WTC11 (cell line): ENCODE data around the gene GCG. TPM values are rescaled to one million over a fixed set of nuclear protein-coding genes. Genes with fewer than 3 reads are reported as not detected.

Source experiments
- ATAC-seq: fragments of 200-7000 bp; cut with Tn5 transposase; 2 replicates; pipeline ENCODE4 v1.10.0; 2021; ENCODE audit warnings: mild to moderate bottlenecking, moderate library complexity
- Bru-seq: library from RNA; stranded (reverse); fragments of 400-500 nt; gene quantifications from one replicate; lab custom pipeline; 2021; lab: Mats Ljungman, UMichigan
- CTCF ChIA-PET: fragments of 300-600 bp; sonication (Branson Sonifier 250); formaldehyde crosslinking; loops from one replicate; lab custom pipeline; 2021; ENCODE audit warnings: antibody characterized with exemption; lab: Charles Lee
- POLR2A ChIA-PET: fragments of 350-600 bp; sonication (Branson Sonifier 250); formaldehyde crosslinking; loops from one replicate; lab custom pipeline; 2021; ENCODE audit warnings: antibody characterized with exemption; lab: Charles Lee
- DNase-seq: peaks from one replicate; pipeline ENCODE4 v3.0.0; 2021; ENCODE audit warnings: low spot score
- H3K27ac Mint-ChIP-seq: 2 replicates; pipeline ENCODE4 v1.8.0; 2021; ENCODE audit warnings: mixed read lengths
- H3K27me3 Mint-ChIP-seq: 2 replicates; pipeline ENCODE4 v1.8.0; 2021; ENCODE audit warnings: low read depth, mild to moderate bottlenecking, moderate library complexity, mixed read lengths
- H3K36me3 Mint-ChIP-seq: 2 replicates; pipeline ENCODE4 v1.8.0; 2021; ENCODE audit warnings: mixed read lengths
- H3K4me1 Mint-ChIP-seq: 2 replicates; pipeline ENCODE4 v1.8.0; 2022; ENCODE audit warnings: mixed read lengths
- H3K4me3 Mint-ChIP-seq: 2 replicates; pipeline ENCODE4 v1.8.0; 2021; ENCODE audit warnings: mild to moderate bottlenecking, moderate library complexity, mixed read lengths
- H3K9me3 Mint-ChIP-seq: 2 replicates; pipeline ENCODE4 v1.8.0; 2021; ENCODE audit warnings: mixed read lengths
- ELF4 ChIP-seq: sonication (generic); formaldehyde crosslinking; IDR thresholded peaks from 2 replicates; pipeline ENCODE4 v1.8.1; 2022; ENCODE audit warnings: low read depth, mild to moderate bottlenecking, moderate library complexity, missing genetic modification reagents
- EMX1 ChIP-seq: fragments of 250-450 bp; sonication (Bioruptor Pico); IDR thresholded peaks from 2 replicates; pipeline ENCODE4 v1.8.0; 2021; ENCODE audit warnings: mild to moderate bottlenecking
- ESRRA ChIP-seq: sonication (generic); formaldehyde crosslinking; IDR thresholded peaks from 2 replicates; pipeline ENCODE4 v1.8.1; 2022; ENCODE audit warnings: mild to moderate bottlenecking, missing genetic modification reagents, borderline replicate concordance
- FOXJ3 ChIP-seq: sonication (generic); formaldehyde crosslinking; IDR thresholded peaks from 2 replicates; pipeline ENCODE4 v1.9.0; 2021; ENCODE audit warnings: missing genetic modification reagents, mild to moderate bottlenecking, borderline replicate concordance
- FOXP1 ChIP-seq: sonication (generic); formaldehyde crosslinking; IDR thresholded peaks from 2 replicates; pipeline ENCODE4 v1.8.0; 2022; ENCODE audit warnings: missing genetic modification reagents, mild to moderate bottlenecking, moderate library complexity, borderline replicate concordance
- NR1H2 ChIP-seq: sonication (generic); formaldehyde crosslinking; IDR thresholded peaks from 2 replicates; pipeline ENCODE4 v1.9.0; 2021; ENCODE audit warnings: mild to moderate bottlenecking, moderate library complexity, missing genetic modification reagents
- PREB ChIP-seq: sonication (generic); formaldehyde crosslinking; IDR thresholded peaks from 2 replicates; pipeline ENCODE4 v1.8.1; 2022; ENCODE audit warnings: mild to moderate bottlenecking, missing genetic modification reagents, moderate library complexity, borderline replicate concordance
- RORB ChIP-seq: fragments of 250-450 bp; sonication (Bioruptor Pico); IDR thresholded peaks from 2 replicates; pipeline ENCODE4 v1.9.0; 2021; ENCODE audit warnings: mild to moderate bottlenecking
- SMAD4 ChIP-seq: sonication (generic); formaldehyde crosslinking; IDR thresholded peaks from 2 replicates; pipeline ENCODE4 v1.8.0; 2022; ENCODE audit warnings: mild to moderate bottlenecking, missing genetic modification reagents
- SOX15 ChIP-seq: fragments of 250-450 bp; sonication (Bioruptor Pico); IDR thresholded peaks from 2 replicates; pipeline ENCODE4 v1.9.0; 2021; ENCODE audit warnings: mild to moderate bottlenecking
- TP53 ChIP-seq: sonication (generic); formaldehyde crosslinking; IDR thresholded peaks from 2 replicates; pipeline ENCODE4 v1.8.1; 2023; ENCODE audit warnings: mild to moderate bottlenecking, missing genetic modification reagents
- ZBTB21 ChIP-seq: sonication (generic); formaldehyde crosslinking; IDR thresholded peaks from 2 replicates; pipeline ENCODE4 v1.8.1; 2023; ENCODE audit warnings: mild to moderate bottlenecking, missing genetic modification reagents, borderline replicate concordance
- ZNF121 ChIP-seq: sonication (generic); formaldehyde crosslinking; IDR thresholded peaks from 2 replicates; pipeline ENCODE4 v1.8.0; 2023; ENCODE audit warnings: missing genetic modification reagents
- ZNF138 ChIP-seq: sonication (generic); formaldehyde crosslinking; conservative IDR thresholded peaks from 2 replicates; pipeline ENCODE4 v1.8.1; 2022; ENCODE audit warnings: mild to moderate bottlenecking, moderate library complexity, missing genetic modification reagents
- ZNF317 ChIP-seq: sonication (generic); formaldehyde crosslinking; IDR thresholded peaks from 2 replicates; pipeline ENCODE4 v1.8.1; 2023; ENCODE audit warnings: low read depth, mild to moderate bottlenecking, moderate library complexity, missing genetic modification reagents, borderline replicate concordance
- long read RNA-seq, 3 experiments: library from RNA in 1 of 3; library from capped mRNA in 1 of 3; library from polyadenylated mRNA in 1 of 3; unstranded in 2 of 3; stranded (forward) in 1 of 3; transcript quantifications; one replicate each; pipeline ENCODE4 v2.0.0, GENCODE V29; 2021
- total RNA-seq: library from RNA; stranded (reverse); gene quantifications from 3 replicates; pipeline ENCODE4 v1.2.3, GENCODE V29; 2021
- TF ChIP-seq, protein P1 (sequence below): sonication (generic); formaldehyde crosslinking; IDR thresholded peaks from 2 replicates; pipeline ENCODE4 v1.8.1; 2022; ENCODE audit warnings: low read depth, mild to moderate bottlenecking, moderate library complexity, missing genetic modification reagents, borderline replicate concordance
- TF ChIP-seq, protein P2 (sequence below): sonication (generic); formaldehyde crosslinking; IDR thresholded peaks from 2 replicates; pipeline ENCODE4 v1.8.1; 2023; ENCODE audit warnings: mild to moderate bottlenecking, missing genetic modification reagents, moderate library complexity
- TF ChIP-seq, protein P3 (sequence below): sonication (generic); formaldehyde crosslinking; IDR thresholded peaks from 2 replicates; pipeline ENCODE4 v1.8.0; 2022; ENCODE audit warnings: mild to moderate bottlenecking, missing genetic modification reagents
- TF ChIP-seq, protein P4 (sequence below): sonication (generic); formaldehyde crosslinking; IDR thresholded peaks from 2 replicates; pipeline ENCODE4 v1.8.1; 2022; ENCODE audit warnings: low read depth, missing genetic modification reagents, borderline replicate concordance
- TF ChIP-seq, protein P5 (sequence below): sonication (generic); formaldehyde crosslinking; IDR thresholded peaks from 2 replicates; pipeline ENCODE4 v1.8.1; 2022; ENCODE audit warnings: mild to moderate bottlenecking, moderate library complexity, missing genetic modification reagents
- TF ChIP-seq, protein P6 (sequence below): sonication (generic); formaldehyde crosslinking; IDR thresholded peaks from 2 replicates; pipeline ENCODE4 v1.8.0; 2023; ENCODE audit warnings: missing genetic modification reagents, mild to moderate bottlenecking, borderline replicate concordance
- TF ChIP-seq, protein P7 (sequence below): fragments of 200-600 bp; IDR thresholded peaks from 2 replicates; pipeline ENCODE4 v1.8.0; 2022; ENCODE audit warnings: antibody characterized with exemption

The GCG gene
- total RNA-seq, result 0.14 TPM in 1 of 3 replicates, not detected in the others
- Bru-seq, nascent RNA, result not detected
- long read RNA-seq, experiment 1, result 0 reads
- long read RNA-seq, experiment 2, result 0 reads
- long read RNA-seq, experiment 3, result 0 reads

- Mint-ChIP-seq H3K9me3 (no peaks in the 10 kb centered on the region), H3K4me3 (no peak within 1 kb of the TSS), H3K27ac (no peak within 1 kb of the TSS), H3K4me1 (peaks cover 10% of the 10 kb centered on the region), H3K27me3 (no peaks in the 10 kb centered on the region), H3K36me3 (no peaks in the 10 kb centered on the region)
- POLR2A ChIA-PET, result no interaction called here
- CTCF ChIA-PET, result interaction anchor here (0.9 to 2.0 kb wide), 2 partner anchors 144 to 149 kb away, joined by 3 to 9 read pairs; no protein-coding TSS in a partner anchor
- ATAC-seq (no peak), DNase-seq (no peak)
- TF ChIP-seq FOXP1 (no peak), ZNF138 (CRISPR knock-in tag) (no peak), FOXJ3 (CRISPR knock-in tag) (no peak), TP53 (CRISPR knock-in tag) (no peak), ZNF317 (CRISPR knock-in tag) (no peak), NR1H2 (CRISPR knock-in tag) (no peak), EMX1 (no peak), ELF4 (no peak), ZNF121 (CRISPR knock-in tag) (no peak)
- TF ChIP-seq, protein P1, sequence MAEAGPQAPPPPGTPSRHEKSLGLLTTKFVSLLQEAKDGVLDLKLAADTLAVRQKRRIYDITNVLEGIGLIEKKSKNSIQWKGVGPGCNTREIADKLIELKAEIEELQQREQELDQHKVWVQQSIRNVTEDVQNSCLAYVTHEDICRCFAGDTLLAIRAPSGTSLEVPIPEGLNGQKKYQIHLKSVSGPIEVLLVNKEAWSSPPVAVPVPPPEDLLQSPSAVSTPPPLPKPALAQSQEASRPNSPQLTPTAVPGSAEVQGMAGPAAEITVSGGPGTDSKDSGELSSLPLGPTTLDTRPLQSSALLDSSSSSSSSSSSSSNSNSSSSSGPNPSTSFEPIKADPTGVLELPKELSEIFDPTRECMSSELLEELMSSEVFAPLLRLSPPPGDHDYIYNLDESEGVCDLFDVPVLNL (CRISPR knock-in tag), result no peak
- TF ChIP-seq, protein P2, sequence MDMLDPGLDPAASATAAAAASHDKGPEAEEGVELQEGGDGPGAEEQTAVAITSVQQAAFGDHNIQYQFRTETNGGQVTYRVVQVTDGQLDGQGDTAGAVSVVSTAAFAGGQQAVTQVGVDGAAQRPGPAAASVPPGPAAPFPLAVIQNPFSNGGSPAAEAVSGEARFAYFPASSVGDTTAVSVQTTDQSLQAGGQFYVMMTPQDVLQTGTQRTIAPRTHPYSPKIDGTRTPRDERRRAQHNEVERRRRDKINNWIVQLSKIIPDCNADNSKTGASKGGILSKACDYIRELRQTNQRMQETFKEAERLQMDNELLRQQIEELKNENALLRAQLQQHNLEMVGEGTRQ (CRISPR knock-in tag), result no peak
- TF ChIP-seq, protein P3, sequence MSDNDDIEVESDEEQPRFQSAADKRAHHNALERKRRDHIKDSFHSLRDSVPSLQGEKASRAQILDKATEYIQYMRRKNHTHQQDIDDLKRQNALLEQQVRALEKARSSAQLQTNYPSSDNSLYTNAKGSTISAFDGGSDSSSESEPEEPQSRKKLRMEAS (CRISPR knock-in tag), result no peak
Observed at GRCh38 chr2:162152147-162152546, at the start of gene GCG. TSS of gene GCG (minus strand) at chr2:162152247. CDS start at chr2:162149178, 3,069 bp downstream.

DNA sequence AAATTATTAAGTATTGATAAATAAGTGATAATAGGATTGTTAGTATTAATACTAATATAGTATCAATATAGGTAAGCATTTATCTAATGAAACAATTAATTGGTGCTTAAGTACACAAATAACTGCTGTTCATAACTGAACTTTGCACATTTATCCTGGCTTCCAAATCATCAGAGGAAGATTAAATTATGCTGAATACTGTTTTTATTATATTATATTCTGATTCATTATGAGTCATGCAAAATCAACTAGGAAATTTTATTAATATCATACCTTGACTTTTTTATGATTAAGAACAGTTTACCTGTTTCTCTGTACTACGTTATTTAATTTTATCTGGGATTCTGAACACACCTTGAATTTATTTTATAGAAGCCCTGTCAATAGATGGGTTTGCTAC lies 48.6 kb upstream of the GCG start:
- Mint-ChIP-seq H3K27me3 (no peaks in the 10 kb centered on the region), H3K4me1 (peaks cover 3% of the 10 kb centered on the region; the same call in 1 of the 2 replicates), H3K9me3 (peaks cover 5% of the 10 kb centered on the region), H3K36me3 (no peaks in the 10 kb centered on the region), H3K27ac (no peak overlapping the region), H3K4me3 (no peak overlapping the region)
- ChIA-PET CTCF (no interaction called here), POLR2A (no interaction called here)
- no peak for ATAC-seq
- DNase-seq, result no peak
- TF ChIP-seq NR1H2 (CRISPR knock-in tag) (no peak), SMAD4 (CRISPR knock-in tag) (no peak), ESRRA (CRISPR knock-in tag) (no peak), SOX15 (CRISPR knock-in tag) (no peak), RORB (CRISPR knock-in tag) (no peak), PREB (CRISPR knock-in tag) (no peak), ZBTB21 (CRISPR knock-in tag) (no peak)
- TF ChIP-seq, protein P4, sequence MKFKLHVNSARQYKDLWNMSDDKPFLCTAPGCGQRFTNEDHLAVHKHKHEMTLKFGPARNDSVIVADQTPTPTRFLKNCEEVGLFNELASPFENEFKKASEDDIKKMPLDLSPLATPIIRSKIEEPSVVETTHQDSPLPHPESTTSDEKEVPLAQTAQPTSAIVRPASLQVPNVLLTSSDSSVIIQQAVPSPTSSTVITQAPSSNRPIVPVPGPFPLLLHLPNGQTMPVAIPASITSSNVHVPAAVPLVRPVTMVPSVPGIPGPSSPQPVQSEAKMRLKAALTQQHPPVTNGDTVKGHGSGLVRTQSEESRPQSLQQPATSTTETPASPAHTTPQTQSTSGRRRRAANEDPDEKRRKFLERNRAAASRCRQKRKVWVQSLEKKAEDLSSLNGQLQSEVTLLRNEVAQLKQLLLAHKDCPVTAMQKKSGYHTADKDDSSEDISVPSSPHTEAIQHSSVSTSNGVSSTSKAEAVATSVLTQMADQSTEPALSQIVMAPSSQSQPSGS, result no peak
- TF ChIP-seq, protein P5, sequence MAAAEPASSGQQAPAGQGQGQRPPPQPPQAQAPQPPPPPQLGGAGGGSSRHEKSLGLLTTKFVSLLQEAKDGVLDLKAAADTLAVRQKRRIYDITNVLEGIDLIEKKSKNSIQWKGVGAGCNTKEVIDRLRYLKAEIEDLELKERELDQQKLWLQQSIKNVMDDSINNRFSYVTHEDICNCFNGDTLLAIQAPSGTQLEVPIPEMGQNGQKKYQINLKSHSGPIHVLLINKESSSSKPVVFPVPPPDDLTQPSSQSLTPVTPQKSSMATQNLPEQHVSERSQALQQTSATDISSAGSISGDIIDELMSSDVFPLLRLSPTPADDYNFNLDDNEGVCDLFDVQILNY (CRISPR knock-in tag), result no peak
- TF ChIP-seq, protein P3 (CRISPR knock-in tag), result no peak
- TF ChIP-seq, protein P6, sequence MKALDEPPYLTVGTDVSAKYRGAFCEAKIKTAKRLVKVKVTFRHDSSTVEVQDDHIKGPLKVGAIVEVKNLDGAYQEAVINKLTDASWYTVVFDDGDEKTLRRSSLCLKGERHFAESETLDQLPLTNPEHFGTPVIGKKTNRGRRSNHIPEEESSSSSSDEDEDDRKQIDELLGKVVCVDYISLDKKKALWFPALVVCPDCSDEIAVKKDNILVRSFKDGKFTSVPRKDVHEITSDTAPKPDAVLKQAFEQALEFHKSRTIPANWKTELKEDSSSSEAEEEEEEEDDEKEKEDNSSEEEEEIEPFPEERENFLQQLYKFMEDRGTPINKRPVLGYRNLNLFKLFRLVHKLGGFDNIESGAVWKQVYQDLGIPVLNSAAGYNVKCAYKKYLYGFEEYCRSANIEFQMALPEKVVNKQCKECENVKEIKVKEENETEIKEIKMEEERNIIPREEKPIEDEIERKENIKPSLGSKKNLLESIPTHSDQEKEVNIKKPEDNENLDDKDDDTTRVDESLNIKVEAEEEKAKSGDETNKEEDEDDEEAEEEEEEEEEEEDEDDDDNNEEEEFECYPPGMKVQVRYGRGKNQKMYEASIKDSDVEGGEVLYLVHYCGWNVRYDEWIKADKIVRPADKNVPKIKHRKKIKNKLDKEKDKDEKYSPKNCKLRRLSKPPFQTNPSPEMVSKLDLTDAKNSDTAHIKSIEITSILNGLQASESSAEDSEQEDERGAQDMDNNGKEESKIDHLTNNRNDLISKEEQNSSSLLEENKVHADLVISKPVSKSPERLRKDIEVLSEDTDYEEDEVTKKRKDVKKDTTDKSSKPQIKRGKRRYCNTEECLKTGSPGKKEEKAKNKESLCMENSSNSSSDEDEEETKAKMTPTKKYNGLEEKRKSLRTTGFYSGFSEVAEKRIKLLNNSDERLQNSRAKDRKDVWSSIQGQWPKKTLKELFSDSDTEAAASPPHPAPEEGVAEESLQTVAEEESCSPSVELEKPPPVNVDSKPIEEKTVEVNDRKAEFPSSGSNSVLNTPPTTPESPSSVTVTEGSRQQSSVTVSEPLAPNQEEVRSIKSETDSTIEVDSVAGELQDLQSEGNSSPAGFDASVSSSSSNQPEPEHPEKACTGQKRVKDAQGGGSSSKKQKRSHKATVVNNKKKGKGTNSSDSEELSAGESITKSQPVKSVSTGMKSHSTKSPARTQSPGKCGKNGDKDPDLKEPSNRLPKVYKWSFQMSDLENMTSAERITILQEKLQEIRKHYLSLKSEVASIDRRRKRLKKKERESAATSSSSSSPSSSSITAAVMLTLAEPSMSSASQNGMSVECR (CRISPR knock-in tag), result no peak
- TF ChIP-seq, protein P7, sequence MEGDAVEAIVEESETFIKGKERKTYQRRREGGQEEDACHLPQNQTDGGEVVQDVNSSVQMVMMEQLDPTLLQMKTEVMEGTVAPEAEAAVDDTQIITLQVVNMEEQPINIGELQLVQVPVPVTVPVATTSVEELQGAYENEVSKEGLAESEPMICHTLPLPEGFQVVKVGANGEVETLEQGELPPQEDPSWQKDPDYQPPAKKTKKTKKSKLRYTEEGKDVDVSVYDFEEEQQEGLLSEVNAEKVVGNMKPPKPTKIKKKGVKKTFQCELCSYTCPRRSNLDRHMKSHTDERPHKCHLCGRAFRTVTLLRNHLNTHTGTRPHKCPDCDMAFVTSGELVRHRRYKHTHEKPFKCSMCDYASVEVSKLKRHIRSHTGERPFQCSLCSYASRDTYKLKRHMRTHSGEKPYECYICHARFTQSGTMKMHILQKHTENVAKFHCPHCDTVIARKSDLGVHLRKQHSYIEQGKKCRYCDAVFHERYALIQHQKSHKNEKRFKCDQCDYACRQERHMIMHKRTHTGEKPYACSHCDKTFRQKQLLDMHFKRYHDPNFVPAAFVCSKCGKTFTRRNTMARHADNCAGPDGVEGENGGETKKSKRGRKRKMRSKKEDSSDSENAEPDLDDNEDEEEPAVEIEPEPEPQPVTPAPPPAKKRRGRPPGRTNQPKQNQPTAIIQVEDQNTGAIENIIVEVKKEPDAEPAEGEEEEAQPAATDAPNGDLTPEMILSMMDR, result no peak
